ENCODE results near the gene LRRC63.

The LRRC63 gene

DNA sequence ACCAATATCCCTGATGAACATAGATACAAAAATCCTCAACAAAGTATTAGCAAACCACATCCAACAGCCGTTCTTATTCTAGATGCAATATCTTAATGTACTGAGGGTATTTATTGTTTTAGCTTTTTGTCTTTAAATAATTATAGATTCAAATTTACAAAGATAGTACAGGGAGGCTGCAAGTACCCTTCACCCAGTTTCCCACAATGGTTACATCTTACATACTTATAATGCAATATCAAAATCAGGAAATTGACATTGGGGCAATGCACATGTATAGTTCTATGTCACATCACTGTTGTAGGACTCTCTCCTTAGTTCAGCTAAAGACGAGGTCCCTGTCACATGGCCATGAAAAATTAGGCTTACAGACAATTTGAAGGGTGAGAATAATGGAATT is 99.5 kb downstream of the LRRC63 start:
- DNase-seq (ENCODE audit: low read depth) = no peak

DNA sequence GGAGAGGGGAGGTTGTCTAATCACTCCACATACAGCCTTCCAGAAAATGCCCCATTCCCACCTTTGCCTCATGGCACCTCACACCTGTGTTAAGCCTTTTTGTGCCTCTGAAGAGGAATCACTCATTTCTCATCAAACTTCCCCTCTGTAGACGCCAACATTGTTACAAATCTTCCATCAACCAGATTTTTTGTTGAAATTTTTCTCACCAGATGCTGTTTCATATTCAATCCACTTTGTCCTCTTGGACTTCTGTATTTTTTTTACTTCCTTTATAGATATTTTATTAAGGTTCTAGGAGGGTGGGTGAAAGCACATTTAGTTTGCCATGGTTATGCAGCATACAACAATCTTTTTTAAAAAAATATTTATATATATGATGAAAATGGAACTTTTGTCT is 101.3 kb downstream of the LRRC63 start:
- no peak for DNase-seq (ENCODE audit: low read depth)

DNA sequence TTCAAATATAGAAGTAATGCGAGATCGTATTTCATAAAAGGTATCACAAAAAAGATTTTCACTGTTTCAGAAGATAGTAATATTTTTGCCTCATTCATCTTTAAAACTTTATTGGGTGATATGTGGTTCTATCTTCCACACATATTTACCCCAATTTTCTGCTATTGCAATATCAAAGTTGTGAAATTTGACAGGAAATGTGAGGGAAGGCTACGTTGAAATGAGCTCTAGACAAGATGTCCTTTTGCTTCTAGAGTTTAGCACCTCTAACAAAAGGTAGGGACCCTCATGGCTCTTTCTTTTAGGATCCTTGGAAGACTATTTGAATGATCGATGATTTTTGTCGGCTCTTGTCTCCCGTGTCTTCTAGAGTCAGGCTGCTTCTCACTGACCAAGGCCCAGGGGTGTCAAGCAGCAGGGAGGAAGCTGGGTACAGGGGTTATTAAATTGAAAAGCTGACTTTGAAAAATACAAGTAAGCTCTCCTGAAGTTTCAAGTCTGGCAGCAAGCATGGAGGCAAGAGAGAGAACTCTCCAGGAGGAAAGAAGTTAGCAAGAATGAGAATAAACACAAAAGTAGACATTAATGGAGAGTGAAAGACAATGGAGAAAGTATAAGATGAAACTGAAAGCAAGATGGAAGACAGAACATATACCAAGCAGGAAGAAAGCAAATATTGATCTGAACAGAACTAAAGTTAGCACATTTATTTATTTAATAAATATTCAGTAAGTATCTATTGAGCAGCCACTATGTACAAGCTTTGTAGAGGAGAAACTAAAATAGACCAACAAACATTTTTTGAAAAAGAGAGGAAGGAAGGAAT is 101.9 kb downstream of the LRRC63 start:
- no peak for DNase-seq (ENCODE audit: low read depth)

DNA sequence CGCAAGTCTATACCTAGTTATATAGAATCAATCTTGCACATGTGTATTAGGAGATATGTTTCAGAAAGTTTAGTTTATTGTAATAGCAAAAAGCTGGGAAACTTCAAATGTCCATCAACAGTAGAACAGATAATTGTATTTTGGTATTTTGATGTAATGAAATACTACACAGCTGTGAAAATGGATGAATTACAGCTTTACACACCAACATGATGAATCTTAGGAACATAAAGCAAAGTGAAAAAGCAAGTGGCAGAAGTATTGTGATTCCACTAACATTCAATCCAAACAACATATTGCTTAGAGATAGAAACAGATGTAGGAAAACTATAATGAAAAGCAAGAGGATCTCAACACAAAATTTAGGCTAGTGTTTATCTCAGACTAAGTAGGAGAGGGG is 102.9 kb downstream of the LRRC63 start:
- no peak for DNase-seq (ENCODE audit: low read depth)

DNA sequence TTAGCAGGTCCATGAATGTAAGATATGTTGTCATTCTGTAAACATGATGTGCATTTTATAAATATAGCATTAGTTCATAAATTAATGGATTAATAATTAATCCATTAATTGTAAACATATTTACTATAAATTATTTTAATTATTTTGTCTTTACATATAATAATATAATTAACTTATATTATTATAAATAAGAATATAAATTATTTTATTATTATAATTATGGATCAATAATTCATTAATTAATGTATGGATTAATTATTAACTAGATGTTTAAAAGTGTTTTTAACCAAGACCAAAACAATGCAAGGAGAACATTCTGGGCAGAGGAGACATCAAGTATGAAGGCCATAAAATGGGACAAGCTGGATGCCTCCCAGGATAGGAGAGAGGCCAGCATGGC is 103.3 kb downstream of the LRRC63 start:
- DNase-seq (ENCODE audit: low read depth) = no peak

DNA sequence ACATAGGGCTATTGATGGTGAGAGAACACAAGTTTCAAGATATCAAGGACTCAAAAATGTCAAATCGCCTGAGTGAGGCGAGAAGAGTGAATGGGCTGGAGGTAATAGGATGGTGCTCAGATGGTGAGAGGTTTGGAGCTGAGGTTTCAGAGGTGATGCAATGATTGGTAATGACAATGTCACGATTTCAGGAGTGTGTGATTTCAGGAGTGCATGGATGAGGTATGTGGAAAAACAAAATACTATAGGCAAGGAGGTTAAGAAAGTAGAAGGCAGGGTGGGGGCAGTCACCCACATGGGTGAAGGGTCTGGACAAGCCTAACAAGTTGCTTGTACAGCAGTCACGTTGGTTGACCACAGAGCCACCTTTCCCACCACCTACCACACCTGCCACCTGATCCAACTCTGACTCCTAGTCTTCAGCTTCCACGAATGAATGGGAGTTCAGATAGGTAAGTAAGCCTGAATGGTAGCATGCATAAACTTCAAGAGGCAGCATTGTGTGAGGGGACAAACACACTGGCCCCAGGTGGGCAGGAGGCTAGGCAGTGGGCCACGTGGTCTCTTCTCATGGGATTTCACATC is 103.9 kb downstream of the LRRC63 start:
- DNase-seq (ENCODE audit: low read depth) = no peak

DNA sequence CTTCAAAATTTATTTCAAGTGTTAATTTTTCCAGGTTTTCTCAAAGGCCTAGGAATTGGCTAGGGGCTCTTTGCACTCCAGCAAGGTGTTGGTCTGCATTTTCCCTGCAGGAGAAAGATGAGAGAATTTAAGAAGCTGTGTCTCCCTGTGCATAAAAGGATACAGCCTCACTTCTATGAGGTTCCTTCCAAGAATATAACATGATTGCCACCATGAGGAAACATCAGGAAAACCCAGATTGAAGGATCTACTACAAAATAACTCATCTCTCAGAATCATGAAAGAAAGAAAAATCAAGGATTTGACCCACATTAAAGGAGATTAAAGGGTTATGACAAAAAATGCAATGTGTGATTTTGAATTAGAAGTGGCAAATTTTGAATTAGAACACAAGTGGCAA is 105.4 kb downstream of the LRRC63 start:
- DNase-seq (ENCODE audit: low read depth) = peak; percentile 9

DNA sequence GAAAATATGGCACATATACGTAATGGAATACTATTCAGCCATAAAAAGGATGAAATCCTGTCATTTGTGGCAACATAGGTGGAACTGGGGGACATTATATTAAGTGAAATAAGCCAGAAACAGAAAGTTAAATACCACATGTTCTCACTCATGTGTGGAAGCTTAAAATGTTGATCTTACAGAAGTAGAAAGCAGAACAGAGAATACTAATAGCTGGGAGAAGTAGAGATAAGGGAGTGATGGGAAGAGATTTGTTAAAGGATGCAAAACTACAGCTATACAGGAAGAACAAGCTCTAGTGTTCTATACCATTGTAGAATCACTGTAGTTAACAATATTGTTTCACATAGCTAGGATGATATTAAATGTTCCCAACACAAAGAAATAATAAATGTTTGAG is 107.3 kb downstream of the LRRC63 start:
- DNase-seq (ENCODE audit: low read depth) = no peak

DNA sequence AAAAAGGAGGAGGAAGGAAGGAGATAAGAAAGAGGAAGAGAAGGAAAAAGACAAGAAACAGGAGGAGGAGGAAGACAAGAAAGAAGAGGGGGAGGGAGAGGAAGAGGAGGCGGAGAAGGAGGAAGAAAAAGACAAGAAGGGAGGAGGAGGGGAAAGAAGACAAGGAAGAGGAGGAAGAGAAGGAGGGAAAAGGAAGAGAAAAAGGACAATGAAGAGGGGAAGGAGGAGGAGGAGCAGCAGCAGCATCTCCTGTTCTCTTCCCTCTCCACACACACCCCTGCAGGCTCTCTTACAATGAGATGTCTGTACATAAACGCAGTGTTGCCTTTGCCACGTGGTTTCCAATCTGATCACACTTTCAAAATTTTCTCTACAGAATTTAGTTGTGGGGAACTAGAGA is 108.7 kb downstream of the LRRC63 start:
- DNase-seq (ENCODE audit: low read depth) = no peak

DNA sequence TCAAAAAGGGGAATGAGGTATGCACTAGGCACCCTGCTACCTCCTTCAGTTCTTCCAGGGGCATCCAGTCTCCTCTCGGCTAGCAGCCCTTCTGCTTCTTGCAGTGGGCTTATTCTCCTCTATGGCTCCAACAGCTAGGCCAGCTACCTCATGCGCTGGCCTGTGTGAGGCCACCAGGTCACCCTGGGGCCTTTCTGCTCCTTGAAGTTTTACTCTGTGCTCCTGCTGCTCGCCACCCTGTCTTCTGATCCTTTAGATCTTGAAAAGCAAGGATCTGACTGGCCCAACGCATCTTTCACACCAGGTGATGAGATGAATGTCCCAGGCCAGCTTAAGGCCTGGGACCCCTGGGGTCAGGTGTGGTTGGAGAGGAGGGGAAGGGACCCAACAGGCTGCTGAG is 109.1 kb downstream of the LRRC63 start:
- no peak for DNase-seq (ENCODE audit: low read depth)

DNA sequence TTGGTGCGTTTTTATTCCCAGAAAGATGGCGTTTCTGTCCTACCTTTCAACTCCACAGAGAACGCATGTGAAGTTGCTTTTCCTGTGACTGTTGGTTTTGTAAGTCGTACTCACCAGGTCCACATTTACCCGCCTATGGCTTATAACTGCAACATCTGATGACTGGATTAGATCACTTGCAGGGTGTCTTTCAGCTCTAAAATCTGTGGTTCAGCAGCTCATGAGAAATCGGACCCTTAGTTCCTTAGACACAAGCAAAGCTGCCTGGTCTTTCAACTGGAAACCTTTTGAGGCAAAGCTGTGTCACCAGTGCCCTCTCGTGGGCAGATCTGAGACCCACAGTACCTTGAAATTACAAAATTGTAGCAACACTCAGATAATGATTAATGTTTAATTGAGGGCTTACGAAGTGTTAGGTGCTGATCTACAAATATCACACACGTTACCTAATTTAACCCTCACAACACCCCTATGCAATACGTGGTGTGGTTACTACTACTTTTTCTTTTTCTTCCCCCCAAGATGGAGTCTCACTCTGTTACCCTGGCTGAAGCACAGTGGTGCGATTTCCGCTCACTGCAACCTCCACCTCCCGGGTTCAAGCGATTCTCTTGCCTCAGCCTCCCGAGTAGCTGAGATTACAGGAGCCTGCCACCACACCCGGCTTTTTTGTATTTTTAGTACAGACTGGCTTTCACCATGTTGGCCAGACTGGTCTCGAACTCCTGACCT is 109.9 kb downstream of the LRRC63 start:
- peak; percentile 50 for DNase-seq (ENCODE audit: low read depth)

DNA sequence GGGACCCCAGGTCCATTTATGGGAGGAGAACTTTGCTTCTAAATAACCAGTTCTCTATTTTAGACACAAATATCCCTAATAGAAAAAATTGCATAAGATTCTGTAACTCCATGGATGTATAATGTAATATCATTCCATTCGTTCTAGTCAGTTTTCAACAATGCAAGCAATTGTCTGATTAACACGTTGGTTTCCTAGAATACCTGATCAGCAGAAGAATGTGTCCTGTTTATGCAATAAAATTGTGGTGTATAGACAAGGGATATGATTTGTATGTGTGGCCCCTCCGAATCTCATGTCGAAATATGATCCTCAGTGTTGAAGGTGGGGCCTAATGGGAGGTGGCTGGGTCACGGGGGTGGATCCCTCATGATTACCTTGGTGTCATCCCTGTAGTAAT is 113.2 kb downstream of the LRRC63 start:
- DNase-seq (ENCODE audit: low read depth) = no peak
